ENCODE results near the gene IFNE.

The IFNE gene, protein sequence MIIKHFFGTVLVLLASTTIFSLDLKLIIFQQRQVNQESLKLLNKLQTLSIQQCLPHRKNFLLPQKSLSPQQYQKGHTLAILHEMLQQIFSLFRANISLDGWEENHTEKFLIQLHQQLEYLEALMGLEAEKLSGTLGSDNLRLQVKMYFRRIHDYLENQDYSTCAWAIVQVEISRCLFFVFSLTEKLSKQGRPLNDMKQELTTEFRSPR

DNA sequence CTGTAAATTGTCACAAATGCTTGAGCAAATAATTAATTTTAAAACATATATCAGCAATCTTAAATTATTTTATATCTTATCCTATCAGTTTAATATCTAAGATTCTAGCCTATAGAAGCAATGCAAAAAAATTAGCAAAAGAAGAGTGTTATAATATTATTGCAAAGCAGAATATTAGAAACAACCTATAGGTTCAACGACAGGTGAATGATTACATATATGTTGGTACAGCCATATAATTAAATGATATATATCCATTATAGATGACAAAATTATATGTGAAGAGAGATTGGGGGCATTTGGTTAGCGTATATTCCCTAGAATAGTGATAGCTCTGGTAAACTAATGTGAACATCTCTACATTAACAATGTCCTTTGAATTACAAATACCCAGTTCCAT is at the start of gene IFNE:
IFNE (minus strand) TSS at position 101 of the 400 bp plus-strand sequence. CDS start 619 bp downstream, outside the sequence.
- DNase-seq (ENCODE audit: low read depth in 2 of 2): no peak

DNA sequence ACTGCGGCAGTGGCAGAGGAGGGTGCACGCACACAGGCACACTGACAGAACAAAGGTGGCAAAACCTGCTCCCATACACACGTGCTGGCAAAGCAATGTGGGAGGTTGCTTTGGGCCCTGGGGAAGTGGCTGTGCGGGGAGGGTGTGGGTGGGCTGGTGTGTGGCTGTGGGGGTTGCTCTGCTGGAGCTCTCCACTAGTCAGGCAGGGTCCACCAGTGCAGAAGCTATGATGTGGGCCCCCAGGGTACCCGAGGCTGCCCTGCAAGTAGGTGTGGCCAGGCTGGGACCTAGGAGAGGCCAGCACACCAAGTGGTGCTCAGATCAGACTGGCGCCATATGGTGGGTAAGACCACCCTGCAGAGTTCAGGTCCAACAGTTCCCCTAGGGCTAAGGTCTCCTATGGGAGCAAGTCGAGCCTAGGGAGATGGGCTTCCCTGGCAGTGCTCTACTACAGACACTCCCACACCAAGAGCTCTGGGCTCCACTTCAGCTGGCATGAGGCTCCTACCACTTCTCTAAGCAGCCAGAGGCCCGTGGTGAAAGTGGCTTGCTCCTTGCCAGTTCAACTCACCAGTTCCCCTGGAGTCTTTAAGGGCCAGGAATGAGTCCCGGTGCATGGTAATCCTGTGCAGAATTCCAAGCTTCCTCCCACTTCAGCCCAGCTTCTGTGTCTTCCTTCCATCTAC is 46.2 kb upstream of the IFNE start:
- DNase-seq (ENCODE audit: low read depth in 2 of 2): no peak

DNA sequence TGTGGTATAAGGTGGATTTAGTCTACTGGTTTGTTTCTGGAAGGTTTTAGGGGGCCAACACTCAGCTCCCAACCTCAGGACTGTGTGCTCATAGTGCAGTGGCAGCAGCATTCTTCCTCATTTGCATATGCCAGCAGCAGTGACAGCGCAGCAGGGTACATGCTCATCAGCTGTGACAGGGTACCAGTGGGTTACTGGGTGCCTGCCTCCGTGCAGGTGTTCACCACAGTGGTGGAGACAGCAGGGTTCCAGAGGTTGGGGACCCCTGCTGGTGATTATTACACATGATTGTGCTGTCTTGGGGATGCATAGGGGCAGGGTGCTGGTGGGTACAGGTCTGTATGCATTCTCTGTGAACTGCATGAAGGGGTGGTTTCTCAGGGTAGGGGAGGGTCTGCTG is 45.5 kb upstream of the IFNE start:
- no peak for DNase-seq (ENCODE audit: low read depth in 2 of 2)

DNA sequence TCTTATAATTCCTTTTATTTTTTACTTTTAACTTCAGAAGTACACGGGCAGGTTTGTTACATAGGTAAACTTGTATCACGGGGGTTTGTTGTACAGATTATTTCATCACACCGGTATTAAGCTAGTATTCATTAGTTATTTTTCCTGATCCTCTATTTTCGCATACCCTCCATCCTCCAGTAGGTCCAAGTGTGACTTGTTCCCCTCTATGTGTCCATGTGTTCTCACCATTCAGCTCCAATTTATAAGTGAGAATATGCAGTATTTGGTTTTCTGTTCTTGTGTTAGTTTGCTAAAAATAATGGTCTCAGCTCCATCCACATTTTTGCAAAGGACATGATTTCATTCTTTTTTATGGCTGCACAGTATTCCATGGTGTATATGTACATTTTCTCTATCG is 43.1 kb upstream of the IFNE start:
- DNase-seq (ENCODE audit: low read depth in 2 of 2): no peak

DNA sequence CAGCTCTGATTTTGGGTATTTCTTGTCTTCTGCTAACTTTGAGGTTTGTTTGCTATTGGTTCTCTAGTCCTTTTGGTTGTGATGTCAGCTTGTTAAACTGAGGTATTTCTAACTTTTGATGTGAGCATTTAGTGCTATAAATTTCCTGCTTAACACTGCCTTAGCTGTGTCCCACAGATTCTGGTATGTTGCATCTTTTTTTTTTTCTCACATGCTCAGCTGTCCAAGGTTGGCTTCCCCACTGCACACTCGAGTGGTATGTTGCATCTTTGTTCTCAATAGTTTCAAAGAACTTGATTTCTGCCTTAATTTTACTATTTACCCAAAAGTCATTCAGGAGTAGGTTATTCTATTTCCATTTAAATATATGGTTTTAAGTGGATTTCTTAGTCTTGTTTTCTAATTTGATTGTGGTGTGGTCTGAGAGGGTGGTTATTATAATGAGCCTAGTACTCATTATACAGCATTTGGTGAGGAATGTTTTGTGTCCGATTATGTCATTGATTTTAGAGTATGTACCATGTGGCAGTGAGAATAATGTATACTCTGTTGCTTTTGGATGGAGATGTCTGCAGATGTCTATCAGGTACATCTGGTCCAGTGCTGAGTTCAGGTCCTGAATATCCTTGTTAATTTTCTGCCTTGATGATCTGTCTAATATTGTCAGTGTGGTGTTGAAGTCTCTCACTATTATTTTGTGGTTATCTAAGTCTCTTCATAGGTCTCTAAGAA is 42.2 kb upstream of the IFNE start:
- no peak for DNase-seq (ENCODE audit: low read depth in 2 of 2)

DNA sequence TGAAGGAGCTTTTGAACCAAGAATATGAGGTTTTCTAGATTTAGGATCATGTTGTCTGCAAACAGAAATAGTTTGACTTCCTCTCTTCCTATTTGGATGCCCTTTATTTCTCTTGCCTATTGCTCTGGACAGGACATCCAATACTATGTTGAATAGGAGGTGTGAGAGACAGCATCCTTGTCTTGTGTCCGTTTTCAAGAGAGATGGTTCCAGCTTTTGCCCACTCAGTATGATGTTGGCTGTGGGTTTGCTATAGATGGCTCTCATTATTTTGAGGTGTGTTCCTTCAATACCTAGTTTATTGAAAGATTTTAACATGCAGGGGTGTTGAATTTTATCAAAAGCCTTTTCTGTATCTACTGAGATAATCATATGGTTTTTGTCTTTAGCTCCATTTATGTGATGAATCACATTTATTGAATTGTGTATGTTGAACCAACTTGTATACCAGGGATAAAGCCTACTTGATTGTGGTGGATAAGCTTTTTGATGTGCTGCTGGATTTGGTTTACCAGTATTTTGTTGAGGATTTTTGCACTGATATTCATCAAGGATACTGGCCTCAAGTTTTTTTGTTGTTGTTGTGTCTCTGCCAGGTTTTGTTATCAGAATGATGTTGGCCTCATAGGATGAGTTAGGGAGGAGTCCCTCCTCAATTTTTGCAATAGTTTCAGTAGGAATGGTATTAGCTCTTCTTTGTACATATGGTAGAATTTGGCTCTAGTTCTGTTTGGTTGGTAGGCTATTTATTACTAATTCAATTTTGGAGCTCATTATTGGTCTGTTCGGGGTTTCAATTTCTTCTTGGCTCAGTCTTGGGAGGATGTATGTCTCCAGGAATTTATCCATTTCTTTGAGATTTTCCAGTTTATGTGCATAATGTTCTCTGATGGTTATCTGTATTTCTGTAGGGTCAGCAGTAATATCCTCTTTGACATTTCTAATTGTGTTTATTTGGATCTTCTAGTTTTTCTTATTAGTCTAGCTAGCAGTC is 41.2 kb upstream of the IFNE start:
- DNase-seq (ENCODE audit: low read depth in 2 of 2): no peak

DNA sequence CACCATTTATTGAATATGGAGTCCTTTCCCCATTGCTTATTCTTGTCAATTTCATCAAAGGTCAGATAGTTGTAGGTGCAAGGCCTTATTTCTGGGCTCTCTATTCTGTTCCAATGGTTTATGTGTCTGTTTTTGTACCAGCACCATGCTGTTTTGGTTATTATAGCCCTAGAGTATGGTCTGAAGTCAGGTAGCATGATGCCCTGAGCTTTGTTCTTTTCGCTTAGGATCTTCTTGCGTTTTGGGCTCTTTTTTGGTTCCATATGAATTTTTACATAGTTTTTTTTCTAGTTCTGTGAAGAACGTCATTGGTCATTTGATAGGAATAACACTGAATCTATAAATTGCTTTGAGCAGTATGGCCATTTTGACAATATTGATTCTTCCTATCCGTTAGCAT is 40.2 kb upstream of the IFNE start:
- DNase-seq (ENCODE audit: low read depth in 2 of 2): no peak

DNA sequence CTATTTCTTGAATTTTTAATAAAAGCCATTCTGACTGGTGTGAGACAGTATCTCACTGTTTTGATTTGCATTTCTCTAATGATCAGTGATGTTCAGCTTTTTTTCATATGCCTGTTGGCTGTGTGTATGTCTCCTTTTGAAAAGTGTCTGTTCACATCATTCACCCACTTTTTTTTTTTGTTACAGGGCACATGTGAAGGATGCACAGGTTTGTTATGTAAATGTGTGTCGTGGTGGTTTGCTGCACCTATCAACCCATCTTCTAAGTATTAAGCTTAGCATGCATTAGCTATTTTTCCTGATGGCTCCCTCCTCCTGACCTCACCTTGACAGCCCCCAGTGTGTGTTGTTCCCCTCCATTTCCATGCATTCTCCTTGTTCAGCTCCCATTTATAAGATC is 39.3 kb upstream of the IFNE start:
- DNase-seq (ENCODE audit: low read depth in 2 of 2): no peak

DNA sequence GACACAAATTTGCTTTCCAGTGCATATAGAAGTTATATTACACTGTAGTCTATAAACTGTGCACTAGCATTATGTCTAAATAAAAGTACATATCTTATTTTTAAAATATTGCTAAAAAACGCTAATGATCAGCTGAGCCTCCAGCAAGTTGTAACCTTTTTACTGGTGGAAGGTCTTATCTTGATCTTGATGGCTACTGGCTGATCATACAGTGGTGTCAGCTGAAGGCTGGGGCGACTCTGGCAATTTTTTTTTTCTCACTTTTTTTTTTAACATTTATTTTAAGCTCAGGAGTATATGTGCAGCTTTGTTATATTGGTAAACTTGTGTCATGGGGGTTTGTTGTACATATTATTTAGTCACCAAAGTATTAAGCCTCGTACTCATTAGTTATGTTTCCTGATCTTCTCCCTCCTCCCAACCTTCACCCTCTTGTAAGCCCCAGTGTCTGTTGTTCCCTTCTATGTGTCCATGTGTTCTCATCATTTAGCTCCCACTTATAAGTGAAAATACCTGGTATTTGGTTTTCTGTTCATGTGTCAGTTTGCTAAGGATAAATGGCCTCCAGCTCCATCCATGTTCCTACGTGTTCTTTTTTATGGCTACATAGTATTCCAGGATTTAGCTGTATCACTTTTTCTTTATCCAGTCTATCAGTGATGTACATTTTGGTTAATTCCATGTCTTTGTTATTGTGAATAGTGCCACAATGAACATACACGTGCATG is 38.6 kb upstream of the IFNE start:
- DNase-seq (ENCODE audit: low read depth in 2 of 2): no peak

DNA sequence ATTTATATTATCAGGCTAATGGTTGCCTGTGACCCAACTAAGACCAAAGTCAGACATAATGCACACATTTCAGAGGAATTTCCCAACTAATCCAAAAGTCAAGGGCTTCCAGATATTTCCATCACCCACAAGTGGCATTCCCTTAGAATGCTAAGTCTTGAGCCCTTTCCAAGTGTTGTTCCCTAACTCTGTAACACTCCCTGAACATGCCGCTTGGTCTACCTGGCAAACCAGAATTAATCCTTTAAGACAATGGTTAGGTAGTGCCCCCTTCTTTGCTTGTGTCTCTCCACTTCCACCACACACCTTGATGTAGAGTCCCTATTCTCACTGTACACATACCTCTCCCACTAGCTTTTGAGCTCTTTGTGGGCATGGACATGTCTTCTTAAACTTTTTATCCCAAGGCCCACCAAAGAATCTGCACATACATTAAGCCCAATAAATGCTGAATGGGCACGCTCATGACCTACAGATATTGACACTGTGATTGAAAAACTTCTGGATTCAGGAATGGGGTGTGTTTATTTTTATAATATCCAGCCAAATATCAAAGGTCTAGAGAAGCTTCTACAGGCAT is 37.8 kb upstream of the IFNE start:
- DNase-seq (ENCODE audit: low read depth in 2 of 2): no peak

DNA sequence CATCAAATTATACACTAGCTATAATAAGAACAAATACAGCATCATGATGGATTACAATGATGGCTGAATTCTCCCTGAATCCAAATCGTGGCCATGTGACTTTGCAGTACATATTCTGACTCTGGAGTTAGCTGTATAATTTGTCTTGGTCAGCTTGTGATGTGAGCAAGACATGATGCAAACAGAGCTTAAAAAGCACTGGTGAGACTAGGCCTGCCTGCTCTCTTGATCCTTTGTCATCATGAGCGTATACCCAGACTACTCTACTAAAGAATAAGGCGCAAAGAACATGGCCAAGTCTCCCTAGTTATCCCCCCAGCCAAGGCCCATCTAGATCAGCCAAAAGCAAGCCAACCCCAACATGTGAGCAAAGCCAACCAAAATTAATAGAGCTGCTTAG is 34.7 kb upstream of the IFNE start:
- DNase-seq (ENCODE audit: low read depth in 2 of 2): no peak

DNA sequence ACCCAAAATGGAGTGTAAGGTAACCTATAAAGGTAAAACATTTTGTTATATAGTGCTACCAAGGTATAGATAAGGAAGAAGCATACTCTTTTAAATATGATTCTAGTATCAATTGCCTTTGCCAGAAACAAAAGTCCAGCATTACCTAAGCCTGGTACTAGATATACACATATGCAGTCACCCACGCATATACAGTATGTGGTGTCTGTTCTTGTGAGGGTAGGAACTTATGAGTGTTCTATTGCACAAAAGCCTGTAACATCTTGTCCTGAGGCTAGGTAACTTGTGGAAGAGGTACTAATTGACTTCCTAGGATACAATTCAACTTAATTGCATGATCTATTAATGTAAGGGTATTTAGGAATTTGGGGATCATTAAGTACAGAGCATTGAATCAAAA is 31.3 kb upstream of the IFNE start:
- no peak for DNase-seq (ENCODE audit: low read depth in 2 of 2)

DNA sequence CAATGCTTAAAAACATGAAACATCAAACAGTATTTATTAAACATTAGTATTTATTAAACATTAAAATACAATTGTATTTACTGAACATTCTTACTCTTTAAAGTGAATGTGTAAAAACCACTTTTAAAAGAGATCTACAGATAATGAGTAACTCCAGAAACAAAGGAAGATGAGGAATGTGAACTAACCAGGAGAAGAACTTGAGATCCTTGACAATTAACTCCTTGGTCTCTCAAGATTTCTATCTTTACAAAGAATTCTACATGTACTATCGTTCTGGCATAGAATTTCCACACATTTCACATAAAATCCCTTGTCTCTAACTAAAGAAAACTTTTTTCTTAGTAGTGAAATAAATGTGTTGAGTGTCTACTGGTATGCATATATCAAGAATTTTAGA is 28.7 kb upstream of the IFNE start:
- no peak for DNase-seq (ENCODE audit: low read depth in 2 of 2)

DNA sequence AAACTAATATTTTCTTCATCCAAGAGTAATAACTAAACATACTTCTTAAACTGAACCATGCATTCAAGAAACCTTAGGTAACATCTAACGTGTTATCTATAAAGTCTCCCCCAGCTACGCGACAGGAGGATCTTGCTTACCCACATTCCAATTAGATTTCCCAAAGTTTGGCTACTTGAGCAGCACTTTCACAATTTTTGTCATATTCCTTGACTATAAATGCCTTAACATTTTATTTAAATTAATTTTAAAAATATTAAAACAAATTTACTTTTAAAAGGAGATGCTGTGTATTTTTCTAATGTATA is 25.3 kb upstream of the IFNE start:
- no peak for DNase-seq (ENCODE audit: low read depth in 2 of 2)

DNA sequence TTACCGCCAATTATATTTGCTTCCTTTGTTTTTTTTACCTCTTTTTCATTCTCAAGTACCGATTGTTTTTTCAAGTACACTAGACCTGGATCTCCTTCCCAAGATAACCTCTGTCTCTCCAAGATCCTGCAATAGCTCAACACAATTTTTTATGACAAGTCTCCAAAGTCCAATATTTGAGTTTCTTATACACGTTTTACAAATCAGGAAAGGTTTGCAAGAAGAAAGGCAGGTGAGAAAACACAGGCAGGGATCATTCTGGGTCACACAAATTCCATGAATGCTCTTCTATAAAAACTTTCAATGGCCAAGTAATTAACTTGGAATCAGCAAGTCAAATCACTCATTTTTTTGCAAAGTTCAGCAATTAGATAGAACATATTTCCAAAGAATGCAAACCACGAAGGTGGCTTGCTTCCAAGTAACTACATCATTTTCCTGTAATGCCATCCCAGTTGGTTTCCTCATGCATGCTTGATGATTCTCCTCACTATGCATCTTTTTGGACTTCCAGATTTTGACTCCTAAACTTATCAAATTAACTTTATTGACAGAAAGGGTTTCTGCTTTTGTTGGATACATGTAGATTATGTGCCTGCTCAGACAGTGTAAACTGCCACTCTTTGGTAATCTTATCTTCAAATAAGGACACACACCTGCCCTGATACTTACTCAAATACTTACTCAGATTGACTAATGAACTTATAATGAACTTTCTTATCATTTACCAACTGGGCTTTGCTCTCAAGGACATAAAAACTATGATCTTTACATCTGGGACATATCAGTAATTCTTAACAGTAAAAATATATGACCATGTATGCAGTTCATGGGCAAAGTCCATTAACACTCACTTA is 24.7 kb upstream of the IFNE start:
- no peak for DNase-seq (ENCODE audit: low read depth in 2 of 2)

DNA sequence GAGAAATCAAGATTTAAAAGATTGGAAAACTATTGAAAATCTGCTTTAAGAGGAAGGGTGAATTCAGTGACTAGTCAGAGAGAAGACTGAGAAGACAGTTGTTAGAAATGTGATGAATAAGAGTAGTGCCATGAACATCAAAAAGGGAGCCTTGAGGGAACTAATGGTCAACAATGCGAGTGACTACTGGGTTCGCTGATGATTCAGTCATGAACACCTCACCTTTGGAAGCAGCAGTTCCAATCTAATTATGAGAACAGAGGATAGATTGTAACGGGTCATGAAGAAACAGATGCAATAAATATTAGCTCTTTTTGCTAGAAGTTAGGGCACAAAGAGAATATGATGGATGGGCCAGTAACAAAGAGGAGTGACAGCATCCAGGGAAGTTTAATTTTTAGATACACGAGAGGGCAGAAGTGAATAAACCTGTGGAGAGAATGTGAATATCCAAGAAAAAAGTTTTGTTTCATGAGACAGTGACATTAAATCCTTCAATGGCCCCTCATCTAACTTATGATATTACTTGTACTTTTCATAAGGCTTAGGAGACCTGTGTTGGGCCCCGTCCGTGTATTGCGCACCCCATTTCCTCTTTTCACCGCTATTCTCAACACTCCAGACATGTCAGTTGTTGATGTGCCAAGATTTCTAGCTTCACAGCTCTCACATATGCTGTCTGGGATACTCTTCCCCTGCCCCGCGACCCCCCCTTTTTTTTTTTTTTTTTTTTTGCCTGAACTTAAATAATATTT is 23.5 kb upstream of the IFNE start:
- DNase-seq (ENCODE audit: low read depth in 2 of 2): no peak

DNA sequence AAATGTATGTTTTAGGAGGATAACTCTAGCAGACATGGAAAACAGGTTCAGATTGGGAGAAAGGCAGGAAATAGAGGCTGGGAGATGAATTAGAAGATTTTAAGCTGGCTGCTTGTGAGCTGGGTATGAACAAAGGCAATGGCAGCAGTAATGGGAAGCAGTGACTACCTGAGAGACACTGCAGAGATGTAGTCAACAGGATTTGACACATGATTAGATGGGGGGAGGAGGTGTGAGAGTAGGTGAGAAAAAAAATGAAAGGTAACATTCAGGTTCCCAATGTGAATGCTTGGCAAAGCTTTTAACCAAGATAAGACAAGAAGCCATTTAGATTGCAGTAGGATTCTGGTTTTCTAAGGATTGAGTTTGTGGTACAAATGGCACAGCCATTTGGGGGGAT is 22.8 kb upstream of the IFNE start:
- no peak for DNase-seq (ENCODE audit: low read depth in 2 of 2)

DNA sequence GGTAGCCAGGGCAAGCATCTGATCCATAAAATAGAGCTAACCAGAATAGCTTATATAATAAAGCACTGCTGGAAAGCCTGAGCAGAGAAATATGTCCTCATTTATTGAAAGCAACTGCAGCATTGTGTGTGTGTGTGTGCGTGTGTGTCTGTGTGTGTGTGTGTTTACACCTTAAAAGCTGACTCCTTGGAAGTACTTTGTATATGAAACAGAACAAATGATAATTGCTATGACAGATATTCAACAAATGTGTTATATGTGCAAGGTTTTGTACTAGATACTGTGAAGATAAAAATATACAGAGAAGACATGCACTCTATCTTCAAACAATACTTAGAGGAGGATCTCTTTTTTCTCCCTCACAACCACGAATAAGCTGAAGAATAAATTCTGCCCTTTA is 22.0 kb upstream of the IFNE start:
- DNase-seq (ENCODE audit: low read depth in 2 of 2): no peak

DNA sequence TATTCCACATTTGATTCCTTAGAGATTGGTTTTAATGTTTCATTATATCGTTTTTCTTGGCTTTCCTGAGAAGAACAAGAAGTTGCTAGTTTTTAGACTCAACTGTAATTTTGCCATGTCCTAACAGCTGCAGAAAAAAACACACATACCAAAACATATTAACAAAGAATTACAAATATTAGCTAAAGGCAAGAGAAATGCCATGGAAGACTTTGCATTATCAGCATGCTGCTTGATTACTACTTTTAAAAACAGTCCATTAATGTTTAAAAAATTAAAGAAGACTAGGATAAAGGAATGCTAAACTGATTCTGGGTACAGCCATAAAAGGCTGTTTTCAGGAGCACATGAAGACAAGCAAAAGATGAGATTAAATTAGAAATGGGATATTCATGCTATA is 20.5 kb upstream of the IFNE start:
- DNase-seq (ENCODE audit: low read depth in 2 of 2): no peak

All from stimulated activated CD8-positive, alpha-beta memory T cell treated with anti-CD3 and anti-CD28 coated beads, Interleukin-15, amount 100 ng/mL, for 4 hours (primary cell).